Measurements from ENCODE around the gene CTBP2.

CTBP2 gene

GRCh38 chr10:125193306-125193877 is 33.0 kb upstream of the CTBP2 start:
- TF ChIP-seq CTCF (IDR thresholded peaks at IDR 0.05; ENCODE audit: borderline replicate concordance, insufficient read depth, low read depth, low read length), result no peak
- H3K4me3 ChIP-seq (ENCODE audit: low read depth, low read length), result no peak overlapping the region

GRCh38 chr10:125192620-125193019 is 32.3 kb upstream of the CTBP2 start:
- TF ChIP-seq CTCF (IDR thresholded peaks at IDR 0.05; ENCODE audit: borderline replicate concordance, insufficient read depth, low read depth, low read length), result no peak
- no peak overlapping the region for H3K4me3 ChIP-seq (ENCODE audit: low read depth, low read length)

GRCh38 chr10:125192005-125192404 is 31.6 kb upstream of the CTBP2 start:
- no peak for TF ChIP-seq CTCF (IDR thresholded peaks at IDR 0.05; ENCODE audit: borderline replicate concordance, insufficient read depth, low read depth, low read length)

GRCh38 chr10:125190946-125191345 is 30.6 kb upstream of the CTBP2 start:
- H3K4me3 ChIP-seq (ENCODE audit: low read depth, low read length), result no peak overlapping the region
- no peak for TF ChIP-seq CTCF (IDR thresholded peaks at IDR 0.05; ENCODE audit: borderline replicate concordance, insufficient read depth, low read depth, low read length)

More at GRCh38 chr10:125192005-125192404, 31.6 kb upstream of the CTBP2 start:
- no peak overlapping the region for H3K4me3 ChIP-seq (ENCODE audit: low read depth, low read length)

GRCh38 chr10:125190414-125190813 is 30.1 kb upstream of the CTBP2 start:
- H3K4me3 ChIP-seq (ENCODE audit: low read depth, low read length), result no peak overlapping the region
- no peak for TF ChIP-seq CTCF (IDR thresholded peaks at IDR 0.05; ENCODE audit: borderline replicate concordance, insufficient read depth, low read depth, low read length)

GRCh38 chr10:125189162-125189561 is 28.8 kb upstream of the CTBP2 start:
- no peak for TF ChIP-seq CTCF (IDR thresholded peaks at IDR 0.05; ENCODE audit: borderline replicate concordance, insufficient read depth, low read depth, low read length)
- H3K4me3 ChIP-seq (ENCODE audit: low read depth, low read length), result no peak overlapping the region

All from GM12875 (cell line).